Activated CD8-positive, alpha-beta memory T cell treated with anti-CD3 and anti-CD28 coated beads for 4 hours (primary cell): ENCODE results near the gene TMTC4.
A peak's percentile ranks its signal among the peaks of the same experiment; 100 is the strongest.
"Not testable (repeated sequence)": the region's sequence is repeated elsewhere in the genome, so short reads cannot be mapped to it uniquely, and the experiment has no call there.

ENCODE experiments used
- DNase-seq, 2 donors: peaks; one replicate each; pipeline ENCODE4 v3.0.0-alpha.2; 2020; ENCODE audit warnings: low read depth in 2 of 2

TMTC4 gene

DNA sequence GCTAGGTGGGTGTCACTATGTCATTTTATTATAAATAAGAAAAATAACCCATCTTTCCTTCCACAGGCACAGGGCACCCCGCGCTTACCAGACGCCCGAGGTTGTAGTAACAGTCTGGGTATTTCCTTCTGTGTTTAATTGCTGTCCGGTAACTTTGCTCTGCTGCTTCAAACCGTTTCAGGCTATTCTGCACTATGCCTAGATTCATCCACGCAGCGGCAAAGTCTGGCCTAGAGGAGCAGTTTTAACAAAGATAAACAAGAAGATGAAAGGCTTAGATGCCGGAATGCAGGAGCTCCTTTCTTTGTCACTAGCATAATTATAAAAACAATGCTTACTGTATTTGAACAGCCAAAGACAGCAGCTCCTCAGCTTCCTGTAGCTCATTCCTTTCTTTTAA lies 49.1 kb downstream of the TMTC4 start:
- no peak for DNase-seq

DNA sequence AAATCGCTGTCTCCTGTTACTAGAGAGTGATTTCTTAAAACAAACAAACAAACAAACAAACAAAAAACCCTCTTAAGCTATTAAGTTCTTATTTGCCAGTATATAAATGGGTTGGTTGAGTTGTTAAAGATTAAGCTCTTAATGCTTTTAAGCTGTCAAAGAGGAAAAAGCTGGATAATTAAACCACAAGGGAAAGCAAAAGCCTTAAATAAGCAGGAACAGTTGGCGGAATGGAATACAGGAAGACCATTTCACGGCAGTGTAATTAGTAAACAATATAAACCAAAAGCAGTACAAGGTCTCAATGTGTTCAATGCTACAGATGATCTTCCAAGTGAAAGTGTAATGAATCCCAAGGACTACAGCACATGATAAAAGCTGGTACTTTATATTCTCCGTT lies 53.8 kb downstream of the TMTC4 start:
- no peak for DNase-seq

GRCh38 chr13:100619940-100620339 lies 54.7 kb downstream of the TMTC4 start:
- no peak for DNase-seq

- DNase-seq, result not testable (repeated sequence)
Observed at GRCh38 chr13:100618897-100619296, 55.7 kb downstream of the TMTC4 start.

DNA sequence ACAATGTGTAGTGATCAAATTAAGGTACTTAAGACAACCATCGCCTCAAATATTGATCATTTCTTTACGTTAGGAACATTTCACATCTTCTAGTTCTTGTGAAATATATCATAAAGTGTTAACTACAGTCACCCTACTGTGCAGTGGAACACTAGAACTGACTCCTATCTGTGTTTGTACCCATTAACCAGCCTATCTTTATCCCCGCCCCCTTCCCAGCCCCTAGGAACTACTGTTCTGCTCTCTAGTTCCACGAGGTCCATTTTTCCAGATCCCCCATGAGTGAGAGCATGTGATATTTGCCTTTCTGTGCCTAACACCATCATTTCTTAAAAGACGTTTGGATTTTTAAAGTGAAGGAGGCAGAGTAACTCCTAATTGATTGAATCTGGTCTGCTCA lies 61.6 kb downstream of the TMTC4 start:
- no peak for DNase-seq

- DNase-seq, result no peak
Observed at GRCh38 chr13:100611678-100612492, 62.7 kb downstream of the TMTC4 start.

- no peak for DNase-seq
Observed at GRCh38 chr13:100610391-100611347, 63.9 kb downstream of the TMTC4 start.

GRCh38 chr13:100608906-100609305 lies 65.7 kb downstream of the TMTC4 start:
- DNase-seq, result no peak

DNA sequence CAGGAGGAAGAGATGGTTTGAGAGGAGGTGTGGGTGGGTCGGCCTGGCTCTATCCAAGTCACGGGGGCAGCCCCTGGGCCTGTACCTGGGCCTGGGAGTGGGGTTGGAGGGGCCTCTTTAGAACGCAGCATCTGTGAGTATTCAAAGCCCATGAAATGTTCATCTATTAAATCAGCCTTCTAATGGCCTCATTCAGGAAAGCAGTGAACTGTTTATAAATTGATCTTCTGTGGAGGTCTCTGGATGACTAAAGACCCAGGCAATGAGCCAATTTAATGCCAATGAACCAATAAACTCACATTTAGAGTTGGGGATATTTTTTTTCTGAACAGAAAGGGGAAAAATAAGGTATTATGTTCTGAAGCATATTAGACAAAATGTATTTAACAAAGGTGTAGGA lies 66.1 kb downstream of the TMTC4 start:
- DNase-seq, result no peak

DNA sequence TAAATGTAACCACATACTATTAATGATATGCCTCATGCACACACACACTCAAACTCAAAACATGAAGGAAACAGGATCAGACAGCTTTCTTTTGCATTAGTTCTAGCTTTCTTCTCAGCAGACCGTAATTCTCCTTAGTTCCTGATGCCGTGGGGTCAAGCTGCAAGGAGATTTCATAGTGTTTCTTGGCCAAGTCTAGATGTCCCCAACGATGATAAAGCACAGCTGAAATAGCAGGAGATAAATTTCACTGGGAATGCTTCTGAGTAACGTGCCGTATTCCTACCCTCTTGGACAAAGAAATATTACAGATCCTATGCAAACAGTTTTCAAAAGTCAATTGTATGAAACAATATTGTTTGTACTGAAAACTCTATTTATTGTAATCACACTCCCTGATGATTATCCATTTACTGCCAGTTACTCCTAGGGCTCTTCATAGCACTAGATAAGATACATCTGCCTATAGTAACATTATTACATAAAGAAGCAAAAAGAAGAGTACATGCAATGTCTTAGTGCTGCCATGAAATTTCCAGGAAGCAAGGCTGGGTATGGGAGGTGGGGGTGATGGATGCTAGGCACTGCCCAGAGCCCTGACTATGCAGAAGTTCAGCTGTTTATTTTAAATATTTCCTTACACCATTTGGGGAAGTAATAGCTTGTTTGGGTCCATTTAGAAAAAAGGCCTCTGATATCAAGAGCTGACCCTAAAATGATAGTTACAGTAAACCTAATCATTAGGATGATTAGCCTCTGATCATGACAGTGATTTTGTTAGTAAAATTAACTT lies 69.5 kb downstream of the TMTC4 start:
- DNase-seq, result no peak

DNA sequence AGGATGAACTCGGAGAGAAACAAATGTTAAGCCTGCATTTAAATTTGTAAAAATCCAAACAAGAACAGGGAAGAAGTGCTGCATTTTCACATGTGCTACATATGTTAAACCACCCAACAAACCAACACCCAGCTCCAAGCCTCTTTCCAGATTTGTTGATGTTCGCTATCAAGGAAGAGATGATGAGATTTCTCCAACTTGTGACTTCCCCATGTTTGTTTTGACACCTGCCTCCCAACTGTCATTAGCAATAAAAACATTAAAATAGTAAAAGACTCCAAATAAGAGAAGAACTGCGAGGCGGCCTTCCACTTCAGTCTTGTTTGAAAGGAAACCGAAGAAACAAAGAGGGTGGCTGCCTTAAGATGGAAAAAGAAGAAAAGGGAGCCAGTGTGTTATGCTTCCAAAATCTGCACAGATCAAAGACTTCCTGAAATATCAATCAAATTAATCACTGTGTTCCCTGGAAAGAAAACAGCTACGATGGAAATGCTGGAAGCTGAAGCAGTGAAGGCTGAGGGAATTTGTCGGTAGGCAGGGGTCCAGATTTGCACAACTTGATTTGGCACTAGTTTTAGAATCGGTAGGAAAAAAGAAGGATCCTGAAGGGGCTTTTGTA lies 72.0 kb downstream of the TMTC4 start:
- no peak for DNase-seq

GRCh38 chr13:100601716-100602115 lies 72.9 kb downstream of the TMTC4 start:
- DNase-seq, result no peak

GRCh38 chr13:100600915-100601314 lies 73.7 kb downstream of the TMTC4 start:
- no peak for DNase-seq

DNA sequence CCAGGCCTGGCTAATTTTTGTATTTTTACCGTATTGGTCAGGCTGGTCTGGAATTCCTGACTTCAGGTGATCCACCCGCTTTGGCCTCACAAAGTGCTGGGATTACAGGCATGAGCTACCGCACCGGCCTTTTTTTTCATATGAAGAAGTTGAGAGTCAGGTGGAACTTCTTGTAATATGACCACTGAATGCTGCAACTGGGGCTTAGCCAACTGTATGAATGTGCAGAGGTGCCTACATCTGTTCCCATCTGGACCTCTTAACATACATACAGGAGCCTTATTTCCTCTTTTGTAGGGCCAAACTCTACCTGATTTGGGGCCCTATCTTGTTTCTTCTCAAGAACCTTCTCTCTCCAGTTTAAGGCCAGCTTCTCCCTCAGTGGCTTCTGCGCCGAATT lies 74.1 kb downstream of the TMTC4 start:
- no peak for DNase-seq

- no peak for DNase-seq
Observed at GRCh38 chr13:100597253-100597652, 77.3 kb downstream of the TMTC4 start.

DNA sequence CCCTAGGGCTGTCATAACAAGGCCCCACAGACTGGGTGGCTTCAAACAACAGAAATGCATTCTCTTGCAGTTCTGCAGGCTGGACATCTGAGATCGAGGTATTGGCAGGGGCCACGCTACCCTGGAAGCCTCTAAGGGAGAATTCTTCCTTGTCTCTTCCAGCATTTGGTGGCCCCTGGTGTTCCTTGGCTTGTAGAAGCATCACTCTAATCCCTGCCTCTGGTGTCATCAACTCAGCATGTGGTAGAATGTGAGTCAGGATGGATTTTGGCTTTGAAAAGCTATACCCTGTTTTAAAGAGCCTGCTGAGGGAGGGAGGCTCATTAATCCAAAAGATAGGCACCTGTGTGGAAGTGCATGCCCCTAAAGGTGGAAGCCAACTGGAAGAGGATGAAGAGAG lies 78.1 kb downstream of the TMTC4 start:
- DNase-seq, result no peak

GRCh38 chr13:100594731-100595130 lies 79.9 kb downstream of the TMTC4 start:
- DNase-seq, result no peak

DNA sequence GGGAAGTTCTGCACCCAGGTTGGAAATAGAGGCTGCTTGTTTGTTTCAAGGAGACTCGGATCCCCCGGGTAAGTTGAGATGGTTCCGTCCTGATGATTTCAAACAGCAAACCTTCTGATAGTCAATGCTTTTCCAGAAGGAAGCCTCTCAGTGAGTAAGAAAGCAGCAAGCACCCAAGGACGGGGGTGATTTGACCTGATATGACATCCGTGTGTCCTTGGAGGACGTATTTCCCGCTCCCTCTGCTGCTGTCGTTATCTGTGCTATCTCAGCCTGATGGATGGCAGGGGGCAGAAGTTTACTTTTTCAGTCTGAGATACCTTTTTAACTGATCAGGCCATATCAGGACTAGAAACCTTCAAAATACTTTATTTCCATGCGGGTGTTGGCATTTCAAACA lies 80.3 kb downstream of the TMTC4 start:
- no peak for DNase-seq

- DNase-seq, result no peak
Observed at GRCh38 chr13:100589178-100589725, 85.3 kb downstream of the TMTC4 start.

DNA sequence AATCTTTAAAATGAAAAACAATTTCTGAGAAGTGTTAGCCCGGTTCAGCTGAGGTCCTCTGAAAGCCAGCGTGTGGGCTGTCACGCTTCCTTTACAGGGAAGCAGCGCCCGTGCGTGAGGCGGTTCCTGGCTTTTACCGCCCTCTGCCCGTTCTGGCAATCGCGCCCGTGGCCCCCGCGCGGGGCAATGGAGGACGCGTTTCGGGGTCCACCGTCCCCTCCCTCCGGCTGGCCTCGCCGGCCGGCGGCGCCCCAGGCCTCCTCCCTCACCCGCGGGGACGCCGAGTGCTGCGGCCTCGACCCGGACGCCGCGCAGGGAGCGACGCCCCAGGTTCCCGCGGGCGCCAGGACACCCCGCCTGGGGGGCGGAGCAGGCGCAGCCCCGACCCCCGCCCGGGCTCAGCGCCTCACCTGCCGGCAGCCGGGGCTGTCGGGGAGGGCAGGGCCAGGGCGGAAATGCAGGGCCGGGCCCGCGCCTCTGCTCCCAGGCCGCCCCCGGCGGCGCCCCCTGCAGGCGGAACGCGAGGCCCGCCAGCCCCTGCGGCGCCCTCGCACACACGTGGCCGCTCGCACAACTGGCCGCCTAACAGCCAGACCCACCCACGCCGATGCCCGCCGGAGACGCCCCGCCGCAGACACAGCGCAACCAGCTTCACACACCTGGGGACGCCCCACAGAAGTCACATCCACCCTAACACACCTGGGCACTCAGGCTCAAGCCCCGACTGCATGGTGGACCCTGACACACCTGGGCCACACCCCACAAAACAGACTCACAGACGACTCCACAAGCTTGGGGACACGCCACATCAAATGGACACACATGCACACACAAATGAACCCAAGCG lies 86.0 kb downstream of the TMTC4 start, which contains the start of gene GGACT:
GGACT (minus strand) TSS at position 459 of the 847 bp plus-strand sequence. CDS start 56,198 bp downstream, outside the sequence.
- peak; percentile 65 to 67 for DNase-seq
